GM18951 (cell line): ENCODE results near the gene SLC31A2.

Source experiments
- POLR2A ChIP-seq: IDR thresholded peaks from 4 replicates; pipeline ENCODE4 v1.6.1; 2011; ENCODE audit warnings: mild to moderate bottlenecking; ENCODE audit not compliant: insufficient read length, insufficient read depth; ENCODE audit errors: extremely low read depth
- in situ Hi-C: fragments of 300-500 bp; cut with MboI; formaldehyde crosslinking; loops from one replicate; pipeline ENCODE4 v1.12.0; 2022; ENCODE audit warnings: low sequenced_read_pairs, mixed read lengths, inconsistent platforms; ENCODE audit not compliant: unreplicated experiment

SLC31A2 gene

GRCh38 chr9:113156880-113157279 is 6.1 kb downstream of the SLC31A2 start:
- no peak for TF ChIP-seq POLR2A
- in situ Hi-C loops = no loop called here

GRCh38 chr9:113158446-113158845 is 7.6 kb downstream of the SLC31A2 start:
- no peak for TF ChIP-seq POLR2A
- in situ Hi-C loops = no loop called here

GRCh38 chr9:113160571-113160970 is 9.8 kb downstream of the SLC31A2 start:
- TF ChIP-seq POLR2A = no peak
- in situ Hi-C loops = no loop called here

- TF ChIP-seq POLR2A = no peak
- in situ Hi-C loops = no loop called here
These were observed 12.2 kb downstream of the SLC31A2 start for GRCh38 chr9:113163001-113163400.

GRCh38 chr9:113164536-113165300 is 13.9 kb downstream of the SLC31A2 start:
- TF ChIP-seq POLR2A = no peak
- in situ Hi-C loops = no loop called here

GRCh38 chr9:113166039-113166438 is 15.2 kb downstream of the SLC31A2 start:
- TF ChIP-seq POLR2A = no peak
- in situ Hi-C loops = no loop called here

GRCh38 chr9:113168809-113169208 is 18.0 kb downstream of the SLC31A2 start:
- in situ Hi-C loops = no loop called here
- no peak for TF ChIP-seq POLR2A

GRCh38 chr9:113173341-113173740 is 22.5 kb downstream of the SLC31A2 start:
- no peak for TF ChIP-seq POLR2A
- in situ Hi-C loops = no loop called here

GRCh38 chr9:113176803-113177202 is 26.0 kb downstream of the SLC31A2 start:
- TF ChIP-seq POLR2A = no peak
- in situ Hi-C loops = no loop called here

GRCh38 chr9:113177251-113177650 is 26.4 kb downstream of the SLC31A2 start:
- in situ Hi-C loops = no loop called here
- no peak for TF ChIP-seq POLR2A

- TF ChIP-seq POLR2A = no peak
- in situ Hi-C loops = no loop called here
These were observed 27.3 kb downstream of the SLC31A2 start for GRCh38 chr9:113178087-113178486.

GRCh38 chr9:113179839-113180238 is 29.0 kb downstream of the SLC31A2 start:
- no peak for TF ChIP-seq POLR2A
- in situ Hi-C loops = no loop called here

- TF ChIP-seq POLR2A = no peak
These were observed 30.4 kb downstream of the SLC31A2 start for GRCh38 chr9:113181165-113181564.

GRCh38 chr9:113183956-113184488 is 33.2 kb downstream of the SLC31A2 start:
- no peak for TF ChIP-seq POLR2A

More at GRCh38 chr9:113181165-113181564, 30.4 kb downstream of the SLC31A2 start:
- in situ Hi-C loops = no loop called here

More at GRCh38 chr9:113183956-113184488, 33.2 kb downstream of the SLC31A2 start:
- in situ Hi-C loops = no loop called here
